ENCODE data around the gene TWNK.

Gene TWNK

DNA sequence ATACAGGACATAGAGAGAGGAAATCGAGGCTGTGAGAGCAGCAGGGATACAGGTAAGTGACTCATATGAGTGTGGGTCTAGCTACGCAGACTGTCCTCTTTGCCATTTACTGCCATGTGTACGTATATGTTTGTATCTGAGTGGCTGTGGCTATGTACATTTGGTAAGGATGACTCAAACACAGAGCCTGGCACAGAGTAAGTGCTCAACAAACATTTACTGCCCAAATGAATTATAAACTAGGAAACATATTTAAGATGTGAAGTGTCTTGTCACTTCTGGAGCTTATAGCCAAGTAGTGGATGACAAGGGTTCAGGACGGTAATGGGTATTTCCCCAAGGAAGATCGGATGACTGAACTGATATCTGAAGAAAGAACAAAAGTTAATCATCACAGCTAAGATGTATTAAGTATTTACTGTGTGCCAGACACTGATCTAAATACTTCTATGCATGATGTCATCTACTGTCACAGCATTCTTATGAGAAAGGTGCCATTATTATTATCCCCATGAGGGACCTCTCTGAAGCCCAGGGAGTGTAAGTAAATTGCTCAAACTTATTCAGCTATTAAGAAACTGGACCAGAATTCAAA is 6.1 kb upstream of the TWNK start:
- TF ChIP-seq EZH2 (IDR thresholded peaks at IDR 0.05; ENCODE audit: borderline replicate concordance, low read depth, low read length, severe bottlenecking) = no peak
- TF ChIP-seq, protein P1, sequence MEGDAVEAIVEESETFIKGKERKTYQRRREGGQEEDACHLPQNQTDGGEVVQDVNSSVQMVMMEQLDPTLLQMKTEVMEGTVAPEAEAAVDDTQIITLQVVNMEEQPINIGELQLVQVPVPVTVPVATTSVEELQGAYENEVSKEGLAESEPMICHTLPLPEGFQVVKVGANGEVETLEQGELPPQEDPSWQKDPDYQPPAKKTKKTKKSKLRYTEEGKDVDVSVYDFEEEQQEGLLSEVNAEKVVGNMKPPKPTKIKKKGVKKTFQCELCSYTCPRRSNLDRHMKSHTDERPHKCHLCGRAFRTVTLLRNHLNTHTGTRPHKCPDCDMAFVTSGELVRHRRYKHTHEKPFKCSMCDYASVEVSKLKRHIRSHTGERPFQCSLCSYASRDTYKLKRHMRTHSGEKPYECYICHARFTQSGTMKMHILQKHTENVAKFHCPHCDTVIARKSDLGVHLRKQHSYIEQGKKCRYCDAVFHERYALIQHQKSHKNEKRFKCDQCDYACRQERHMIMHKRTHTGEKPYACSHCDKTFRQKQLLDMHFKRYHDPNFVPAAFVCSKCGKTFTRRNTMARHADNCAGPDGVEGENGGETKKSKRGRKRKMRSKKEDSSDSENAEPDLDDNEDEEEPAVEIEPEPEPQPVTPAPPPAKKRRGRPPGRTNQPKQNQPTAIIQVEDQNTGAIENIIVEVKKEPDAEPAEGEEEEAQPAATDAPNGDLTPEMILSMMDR (IDR thresholded peaks at IDR 0.05; ENCODE audit: borderline replicate concordance, extremely low read depth, low read length, poor library complexity, severe bottlenecking) = no peak
- no peak overlapping the region for H3K9ac ChIP-seq (ENCODE audit: low read depth, low read length)

DNA sequence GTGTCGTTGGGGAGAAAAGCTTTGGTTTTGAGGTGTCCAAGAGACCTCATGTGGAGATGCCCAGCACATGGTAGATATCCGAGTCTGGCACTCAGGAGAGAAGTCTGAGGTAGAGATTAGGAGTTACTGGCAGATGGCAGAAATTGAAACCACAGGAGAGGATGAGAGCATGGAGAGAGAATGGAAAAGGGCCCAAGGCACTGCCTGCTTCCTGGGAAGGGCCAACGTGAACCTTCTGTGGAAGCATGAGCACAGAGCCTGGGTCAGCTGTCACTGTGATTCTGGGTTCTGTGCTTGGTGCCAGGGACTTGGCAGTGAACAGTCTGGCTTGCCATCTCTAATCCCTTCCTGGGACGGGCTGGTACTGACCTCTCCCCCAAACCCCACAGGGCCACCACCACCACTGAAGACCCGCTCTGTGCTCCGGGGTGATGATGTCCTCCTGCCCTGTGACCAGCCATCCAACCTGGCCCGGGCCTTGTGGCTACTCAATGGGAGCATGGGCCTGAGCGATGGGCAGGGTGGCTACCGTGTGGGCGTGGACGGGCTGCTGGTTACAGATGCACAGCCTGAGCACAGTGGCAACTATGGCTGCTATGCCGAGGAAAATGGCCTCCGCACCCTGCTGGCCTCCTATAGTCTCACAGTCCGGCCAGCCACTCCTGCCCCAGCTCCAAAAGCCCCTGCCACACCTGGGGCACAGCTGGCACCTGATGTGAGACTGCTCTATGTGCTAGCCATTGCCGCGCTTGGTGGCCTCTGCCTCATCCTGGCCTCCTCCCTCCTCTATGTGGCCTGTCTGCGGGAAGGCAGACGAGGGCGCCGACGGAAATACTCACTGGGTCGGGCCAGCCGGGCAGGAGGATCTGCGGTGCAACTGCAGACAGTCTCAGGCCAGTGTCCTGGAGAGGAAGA is 4.2 kb upstream of the TWNK start:
- H3K4me3 ChIP-seq (ENCODE audit: low read depth in 1 of 2, low read length in 2 of 2) = no peak overlapping the region
- no peak for ATAC-seq (ENCODE audit: insufficient read depth, low read depth)

More for the DNA sequence above, 6.1 kb upstream of the TWNK start:
- no peak overlapping the region for H3K4me2 ChIP-seq (ENCODE audit: insufficient read depth, low read length)
- no peak overlapping the region for H3K4me3 ChIP-seq (ENCODE audit: low read depth in 1 of 2, low read length in 2 of 2)
- H3K27me3 ChIP-seq (ENCODE audit: insufficient read depth, low read length, poor library complexity) = no peaks in the 10 kb centered on the region
- peaks cover 9% of the 10 kb centered on the region for H3K79me2 ChIP-seq (ENCODE audit: insufficient read depth, low read length)
- no peak overlapping the region for H3K27ac ChIP-seq (ENCODE audit: low read length)
- H4K20me1 ChIP-seq (ENCODE audit: insufficient read depth, low read length) = 0 out of 2 replicates have a peak, but pooled peaks cover under 1% of the 10 kb centered on the region
- ATAC-seq (ENCODE audit: insufficient read depth, low read depth) = no peak
- H3K36me3 ChIP-seq (ENCODE audit: insufficient read depth, low read length) = peaks cover 29% of the 10 kb centered on the region
- H2AFZ ChIP-seq (ENCODE audit: low read depth, low read length) = no peak overlapping the region
- peaks cover 8% of the 10 kb centered on the region for H3K4me1 ChIP-seq (ENCODE audit: insufficient read depth, low read length)
- no peaks in the 10 kb centered on the region for H3K9me3 ChIP-seq (ENCODE audit: insufficient read depth, low read length, severe bottlenecking)
- no peak for DNase-seq

DNA sequence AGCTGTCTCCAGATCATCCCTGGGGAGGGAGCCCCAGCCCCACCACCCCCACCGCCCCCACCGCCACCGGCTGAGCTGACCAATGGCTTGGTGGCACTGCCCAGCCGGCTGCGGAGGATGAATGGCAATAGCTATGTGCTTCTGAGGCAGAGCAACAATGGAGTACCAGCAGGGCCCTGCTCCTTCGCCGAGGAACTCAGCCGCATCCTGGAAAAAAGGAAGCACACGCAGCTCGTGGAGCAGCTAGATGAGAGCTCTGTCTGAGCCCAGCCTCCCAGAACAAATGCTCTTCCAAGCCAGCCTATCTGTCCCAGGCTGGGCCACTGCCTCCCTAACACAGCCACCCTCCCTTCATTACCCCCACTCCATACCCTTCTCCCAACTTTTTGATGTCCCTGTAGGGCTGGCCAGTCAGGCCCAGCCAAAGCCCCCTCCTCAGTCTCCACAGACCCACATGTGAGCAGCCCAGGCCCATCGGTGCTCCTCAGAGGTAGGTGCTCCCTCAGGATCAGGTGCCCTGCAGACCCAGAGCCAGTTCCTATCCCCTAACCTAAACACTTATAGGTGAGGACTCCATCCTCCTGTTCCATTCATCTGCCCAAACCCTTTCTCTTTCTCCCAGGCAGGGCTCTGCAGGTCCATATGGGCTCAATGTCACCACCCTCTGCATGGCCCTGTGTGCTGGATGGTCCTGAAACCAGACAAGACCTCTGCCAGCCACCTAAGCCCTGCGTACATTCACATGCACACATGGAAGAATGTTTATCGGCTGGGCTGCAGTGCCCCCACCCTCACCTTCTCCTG is 3.3 kb upstream of the TWNK start:
- Histone ChIP-seq H3K79me2 (ENCODE audit: insufficient read depth, low read length) (peaks cover 37% of the 10 kb centered on the region), H3K27me3 (ENCODE audit: insufficient read depth, low read length, poor library complexity) (no peaks in the 10 kb centered on the region), H3K9ac (ENCODE audit: low read depth, low read length) (no peak overlapping the region), H3K9me3 (ENCODE audit: insufficient read depth, low read length, severe bottlenecking) (no peaks in the 10 kb centered on the region), H3K4me3 (ENCODE audit: low read depth in 1 of 2, low read length in 2 of 2) (no peak overlapping the region), H2AFZ (ENCODE audit: low read depth, low read length) (no peak overlapping the region), H4K20me1 (ENCODE audit: insufficient read depth, low read length) (peaks cover 20% of the 10 kb centered on the region; the same call in 1 of the 2 replicates), H3K27ac (ENCODE audit: low read length) (no peak overlapping the region), H3K4me1 (ENCODE audit: insufficient read depth, low read length) (peaks cover 30% of the 10 kb centered on the region), H3K36me3 (ENCODE audit: insufficient read depth, low read length) (peaks cover 45% of the 10 kb centered on the region), H3K4me2 (ENCODE audit: insufficient read depth, low read length) (no peak overlapping the region)
- ATAC-seq (ENCODE audit: insufficient read depth, low read depth) = no peak
- TF ChIP-seq, protein P1 (IDR thresholded peaks at IDR 0.05; ENCODE audit: borderline replicate concordance, extremely low read depth, low read length, poor library complexity, severe bottlenecking) = no peak
- TF ChIP-seq EZH2 (IDR thresholded peaks at IDR 0.05; ENCODE audit: borderline replicate concordance, low read depth, low read length, severe bottlenecking) = no peak
- DNase-seq = no peak

More for the DNA sequence above, 4.2 kb upstream of the TWNK start:
- H3K27ac ChIP-seq (ENCODE audit: low read length) = no peak overlapping the region
- H3K4me1 ChIP-seq (ENCODE audit: insufficient read depth, low read length) = peaks cover 21% of the 10 kb centered on the region
- peaks cover 11% of the 10 kb centered on the region; the same call in 1 of the 2 replicates for H4K20me1 ChIP-seq (ENCODE audit: insufficient read depth, low read length)
- H2AFZ ChIP-seq (ENCODE audit: low read depth, low read length) = no peak overlapping the region
- TF ChIP-seq EZH2 (IDR thresholded peaks at IDR 0.05; ENCODE audit: borderline replicate concordance, low read depth, low read length, severe bottlenecking) = no peak
- TF ChIP-seq, protein P1 (IDR thresholded peaks at IDR 0.05; ENCODE audit: borderline replicate concordance, extremely low read depth, low read length, poor library complexity, severe bottlenecking) = no peak
- no peaks in the 10 kb centered on the region for H3K27me3 ChIP-seq (ENCODE audit: insufficient read depth, low read length, poor library complexity)
- no peak overlapping the region for H3K4me2 ChIP-seq (ENCODE audit: insufficient read depth, low read length)
- peaks cover 37% of the 10 kb centered on the region for H3K36me3 ChIP-seq (ENCODE audit: insufficient read depth, low read length)
- no peak for DNase-seq
- no peaks in the 10 kb centered on the region for H3K9me3 ChIP-seq (ENCODE audit: insufficient read depth, low read length, severe bottlenecking)
- peaks cover 28% of the 10 kb centered on the region for H3K79me2 ChIP-seq (ENCODE audit: insufficient read depth, low read length)
- no peak overlapping the region for H3K9ac ChIP-seq (ENCODE audit: low read depth, low read length)

All from DND-41 (cell line).